HepG2 (cell line): ENCODE results near the gene DIO1. TPM values are rescaled to one million over a fixed set of nuclear protein-coding genes. Genes with fewer than 3 reads are reported as not detected.

Experiments
- ADNP ChIP-seq: sonication (generic); formaldehyde crosslinking; IDR thresholded peaks from 2 replicates; pipeline ENCODE4 v1.4.0; 2020; ENCODE audit warnings: missing genetic modification reagents
- ASH2L ChIP-seq: fragments of 300-600, 200-600 bp; sonication (generic); IDR thresholded peaks from 2 replicates; pipeline ENCODE4 v1.7.0; 2017; ENCODE audit warnings: low read depth, mild to moderate bottlenecking, moderate library complexity, mixed read lengths, low read length; ENCODE audit not compliant: insufficient read length
- ATF1 ChIP-seq: IDR thresholded peaks from 2 replicates; pipeline ENCODE4 v1.6.1; 2016; ENCODE audit warnings: mild to moderate bottlenecking, control low read depth
- CBX1 ChIP-seq: IDR thresholded peaks from one replicate; pipeline ENCODE4 v1.6.1; 2016; ENCODE audit warnings: antibody characterized with exemption, low read depth
- CHD4 ChIP-seq: fragments of 200-600 bp; sonication (generic); IDR thresholded peaks from 2 replicates; pipeline ENCODE4 v1.7.0; 2017; ENCODE audit warnings: mild to moderate bottlenecking, low read length, borderline replicate concordance
- FOXK1 ChIP-seq: sonication (generic); formaldehyde crosslinking; IDR thresholded peaks from 2 replicates; pipeline ENCODE4 v1.4.0; 2020; ENCODE audit warnings: low read depth, missing genetic modification reagents, borderline replicate concordance
- GATAD1 ChIP-seq: IDR thresholded peaks from 2 replicates; pipeline ENCODE4 v1.6.1; 2016; ENCODE audit warnings: missing genetic modification reagents, missing compliant biosample characterization
- HNRNPLL ChIP-seq: fragments of 200-400 bp; formaldehyde crosslinking; IDR thresholded peaks from 2 replicates; pipeline ENCODE4 v1.6.1; 2017; ENCODE audit warnings: mild to moderate bottlenecking, low read depth, low read length; ENCODE audit not compliant: poor library complexity, severe bottlenecking
- HOXA5 ChIP-seq: sonication (generic); formaldehyde crosslinking; IDR thresholded peaks from 2 replicates; pipeline ENCODE4 v1.4.0; 2020; ENCODE audit warnings: missing genetic modification reagents
- KAT7 ChIP-seq: IDR thresholded peaks from 2 replicates; pipeline ENCODE4 v1.6.1; 2018; ENCODE audit warnings: borderline replicate concordance, missing compliant biosample characterization
- NCOA5 ChIP-seq: sonication (generic); formaldehyde crosslinking; IDR thresholded peaks from 2 replicates; pipeline ENCODE4 v1.4.0; 2020; ENCODE audit warnings: missing genetic modification reagents
- NCOR1 ChIP-seq: fragments of 200-600 bp; sonication (generic); IDR thresholded peaks from 2 replicates; pipeline ENCODE4 v1.7.0; 2017; ENCODE audit warnings: antibody characterized with exemption, low read length, borderline replicate concordance
- NFYB ChIP-seq: sonication (generic); formaldehyde crosslinking; IDR thresholded peaks from 2 replicates; pipeline ENCODE4 v1.4.0; 2020; ENCODE audit warnings: missing genetic modification reagents
- REPIN1 ChIP-seq: sonication (generic); formaldehyde crosslinking; IDR thresholded peaks from 2 replicates; pipeline ENCODE4 v1.8.0; 2022; ENCODE audit warnings: missing genetic modification reagents, low read depth, mild to moderate bottlenecking, borderline replicate concordance
- SP4 ChIP-seq: sonication (generic); formaldehyde crosslinking; IDR thresholded peaks from 2 replicates; pipeline ENCODE4 v1.8.1; 2023; ENCODE audit warnings: mild to moderate bottlenecking, missing genetic modification reagents
- TFDP2 ChIP-seq: sonication (generic); formaldehyde crosslinking; IDR thresholded peaks from 2 replicates; pipeline ENCODE4 v1.4.0; 2020; ENCODE audit warnings: missing genetic modification reagents
- THAP11 ChIP-seq: IDR thresholded peaks from 2 replicates; pipeline ENCODE4 v1.6.1; 2016; ENCODE audit warnings: missing biosample characterization, missing genetic modification reagents
- ZC3H13 ChIP-seq: sonication (generic); formaldehyde crosslinking; IDR thresholded peaks from 2 replicates; pipeline ENCODE4 v1.8.1; 2023; ENCODE audit warnings: mild to moderate bottlenecking, missing genetic modification reagents, moderate library complexity
- ZNF12 ChIP-seq: sonication (generic); formaldehyde crosslinking; IDR thresholded peaks from 2 replicates; pipeline ENCODE4 v1.5.0; 2020; ENCODE audit warnings: missing genetic modification reagents
- ZNF207 ChIP-seq: fragments of 450-650 bp; IDR thresholded peaks from 2 replicates; pipeline ENCODE4 v1.6.1; 2016; ENCODE audit warnings: antibody characterized with exemption, borderline replicate concordance
- ZNF331 ChIP-seq: sonication (generic); formaldehyde crosslinking; IDR thresholded peaks from 2 replicates; pipeline ENCODE4 v1.4.0; 2020; ENCODE audit warnings: missing genetic modification reagents
- ZNF335 ChIP-seq: sonication (generic); formaldehyde crosslinking; IDR thresholded peaks from 2 replicates; pipeline ENCODE4 v1.4.0; 2020; ENCODE audit warnings: missing genetic modification reagents
- ZNF414 ChIP-seq: sonication (generic); formaldehyde crosslinking; IDR thresholded peaks from 2 replicates; pipeline ENCODE4 v1.5.0; 2020; ENCODE audit warnings: missing genetic modification reagents
- ZNF644 ChIP-seq: IDR thresholded peaks from 2 replicates; pipeline ENCODE4 v1.6.1; 2016; ENCODE audit warnings: low read depth
- ZNF660 ChIP-seq: sonication (generic); formaldehyde crosslinking; IDR thresholded peaks from 2 replicates; pipeline ENCODE4 v1.5.1; 2020; ENCODE audit warnings: mild to moderate bottlenecking, low read depth, missing genetic modification reagents, borderline replicate concordance
- ZNF670 ChIP-seq: sonication (generic); formaldehyde crosslinking; IDR thresholded peaks from 2 replicates; pipeline ENCODE4 v1.8.0; 2022; ENCODE audit warnings: mild to moderate bottlenecking, missing genetic modification reagents, borderline replicate concordance
- ZNF746 ChIP-seq: sonication (generic); formaldehyde crosslinking; IDR thresholded peaks from 2 replicates; pipeline ENCODE4 v1.8.0; 2022; ENCODE audit warnings: mild to moderate bottlenecking, missing genetic modification reagents
- ZNF770 ChIP-seq: sonication (generic); formaldehyde crosslinking; IDR thresholded peaks from 2 replicates; pipeline ENCODE4 v1.5.0; 2020; ENCODE audit warnings: mild to moderate bottlenecking, missing genetic modification reagents
- ZSCAN9 ChIP-seq: IDR thresholded peaks from 2 replicates; pipeline ENCODE4 v1.6.1; 2016; ENCODE audit warnings: borderline replicate concordance
- polyA plus RNA-seq, 8 experiments: library from polyadenylated mRNA; depleted of rRNA in 3 of 8; stranded (reverse) in 7 of 8; unstranded in 1 of 8; fragments of >200 nt; fragmentation: Illumina TruSeq in 4 of 8; extraction: Trizol in 4 of 8; gene quantifications; 2 replicates each; pipeline versions ENCODE4 v1.2.1 to v1.2.3, GENCODE V29; 2011 to 2016; ENCODE audit warnings: low read depth in 4 of 8, missing spikeins in 1 of 8, mixed read lengths in 1 of 8; ENCODE audit not compliant: insufficient read depth in 1 of 8
- total RNA-seq, 5 experiments: library from RNA; depleted of rRNA; stranded (reverse); fragments of >200 nt; fragmentation: Illumina TruSeq; extraction: Trizol; gene quantifications; 2 replicates each; pipeline ENCODE4 v1.2.3, GENCODE V29; 2016; ENCODE audit warnings: low read depth in 1 of 5

DIO1 gene
- total and polyA plus RNA-seq, 2 of the 13 experiments (the other 11 are each of a cell fraction or from before 2014, with no cell fraction given), result 13.5 to 45.6 TPM

GRCh38 chr1:53945433-53946251, 51.7 kb downstream of the DIO1 start, which contains the start of gene IFT25 (continued):
- 0 out of 2 replicates have a peak, but pooled peaks have one; percentile 58 for TF ChIP-seq ZNF670
- TF ChIP-seq ZNF660 (CRISPR knock-in tag), result no peak
- peak; percentile 80 for TF ChIP-seq SP4 (CRISPR knock-in tag)
- TF ChIP-seq ZC3H13 (CRISPR knock-in tag), result peak; percentile 69
- TF ChIP-seq ZNF12 (CRISPR knock-in tag), result no peak
- peak; percentile 87; the same call in 1 of the 2 replicates for TF ChIP-seq KAT7 (CRISPR knock-in tag)
- TF ChIP-seq THAP11 (CRISPR knock-in tag), result peak; percentile 47; the same call in 1 of the 2 replicates
- TF ChIP-seq HNRNPLL, result peak; percentile 30
- TF ChIP-seq ZNF414 (CRISPR knock-in tag), result no peak
- TF ChIP-seq GATAD1, result 0 out of 2 replicates have a peak, but pooled peaks have one; percentile 30
- TF ChIP-seq ZNF331 (CRISPR knock-in tag), result 0 out of 2 replicates have a peak, but pooled peaks have one; percentile 43
- no peak for TF ChIP-seq CBX1
- TF ChIP-seq TFDP2 (CRISPR knock-in tag), result peak; percentile 82
- no peak for TF ChIP-seq ATF1 (CRISPR knock-in tag)
- peak; percentile 93 for TF ChIP-seq ZNF770 (CRISPR knock-in tag)
- TF ChIP-seq ZNF335 (CRISPR knock-in tag), result no peak
- no peak for TF ChIP-seq ZSCAN9 (CRISPR knock-in tag)
- 0 out of 2 replicates have a peak, but pooled peaks have one; percentile 17 for TF ChIP-seq NFYB (CRISPR knock-in tag)
- TF ChIP-seq REPIN1 (CRISPR knock-in tag), result no peak
- TF ChIP-seq CHD4, result no peak
- no peak for TF ChIP-seq ADNP (CRISPR knock-in tag)
- TF ChIP-seq ZNF644, result no peak
- peak; percentile 36 for TF ChIP-seq HOXA5 (CRISPR knock-in tag)
- TF ChIP-seq ZNF746, result no peak; the same call in 1 of the 2 replicates
- peak; percentile 67 for TF ChIP-seq ASH2L
- TF ChIP-seq NCOA5 (CRISPR knock-in tag), result no peak
- TF ChIP-seq ZNF207, result no peak
- no peak for TF ChIP-seq NCOR1
- 0 out of 2 replicates have a peak, but pooled peaks have one; percentile 14 for TF ChIP-seq FOXK1 (CRISPR knock-in tag)
